Ishikawa (cell line): ENCODE results near the gene C16orf46.

Experiments
- CEBPB ChIP-seq: IDR thresholded peaks from 2 replicates; pipeline ENCODE4 v1.6.1; 2012
- EGR1 ChIP-seq: IDR thresholded peaks from 2 replicates; pipeline ENCODE4 v1.6.1; 2012
- EP300 ChIP-seq: IDR thresholded peaks from 2 replicates; pipeline ENCODE4 v1.6.1; 2012; ENCODE audit warnings: borderline replicate concordance
- FOXM1 ChIP-seq: IDR thresholded peaks from 2 replicates; pipeline ENCODE4 v1.6.1; 2012; ENCODE audit warnings: low read depth, borderline replicate concordance
- MAX ChIP-seq: IDR thresholded peaks from 2 replicates; pipeline ENCODE4 v1.6.1; 2012
- NFIC ChIP-seq: IDR thresholded peaks from 2 replicates; pipeline ENCODE4 v1.6.1; 2012
- RAD21 ChIP-seq: IDR thresholded peaks from 2 replicates; pipeline ENCODE4 v1.6.1; 2012; ENCODE audit warnings: low read depth
- REST ChIP-seq: IDR thresholded peaks from 2 replicates; pipeline ENCODE4 v1.6.1; 2012; ENCODE audit warnings: low read depth, mild to moderate bottlenecking
- TAF1 ChIP-seq: IDR thresholded peaks from 2 replicates; pipeline ENCODE4 v1.6.1; 2012; ENCODE audit warnings: low read depth, mild to moderate bottlenecking
- TCF12 ChIP-seq: IDR thresholded peaks from 2 replicates; pipeline ENCODE4 v1.6.1; 2012; ENCODE audit warnings: low read depth
- TEAD4 ChIP-seq: IDR thresholded peaks from 2 replicates; pipeline ENCODE4 v1.6.1; 2012
- USF1 ChIP-seq: IDR thresholded peaks from 2 replicates; pipeline ENCODE4 v1.6.1; 2012
- YY1 ChIP-seq: IDR thresholded peaks from 2 replicates; pipeline ENCODE4 v1.6.1; 2012; ENCODE audit warnings: low read depth
- ZBTB7A ChIP-seq: IDR thresholded peaks from 2 replicates; pipeline ENCODE4 v1.6.1; 2012; ENCODE audit warnings: low read depth

GRCh38 chr16:81071805-81072204 lies 5.2 kb downstream of the C16orf46 start:
- TF ChIP-seq EGR1, result no peak
- TF ChIP-seq EP300, result no peak
- no peak for TF ChIP-seq NFIC
- TF ChIP-seq USF1, result no peak
- no peak for TF ChIP-seq TAF1
- TF ChIP-seq TEAD4, result no peak
- no peak for TF ChIP-seq REST
- TF ChIP-seq YY1, result no peak
- no peak for TF ChIP-seq RAD21
- no peak for TF ChIP-seq MAX
- no peak for TF ChIP-seq TCF12
- TF ChIP-seq ZBTB7A, result no peak
- TF ChIP-seq CEBPB, result no peak
- TF ChIP-seq FOXM1, result no peak
